Stimulated activated CD4-positive, alpha-beta T cell treated with anti-CD3 and anti-CD28 coated beads, Interleukin-4, amount 100 ng/mL, for 48 hours (primary cell): ENCODE data around the gene LST1.
"Not testable (repeated sequence)": the region's sequence is repeated elsewhere in the genome, so short reads cannot be mapped to it uniquely, and the experiment has no call there.

Experiments
- DNase-seq, 2 donors: peaks; one replicate each; pipeline ENCODE4 v3.0.0-alpha.2; 2020; ENCODE audit warnings: low read depth in 2 of 2

The LST1 gene

GRCh38 chr6:31580807-31581433 is 5.2 kb upstream of the LST1 start:
- DNase-seq, result peak; percentile 85 to 87

DNA sequence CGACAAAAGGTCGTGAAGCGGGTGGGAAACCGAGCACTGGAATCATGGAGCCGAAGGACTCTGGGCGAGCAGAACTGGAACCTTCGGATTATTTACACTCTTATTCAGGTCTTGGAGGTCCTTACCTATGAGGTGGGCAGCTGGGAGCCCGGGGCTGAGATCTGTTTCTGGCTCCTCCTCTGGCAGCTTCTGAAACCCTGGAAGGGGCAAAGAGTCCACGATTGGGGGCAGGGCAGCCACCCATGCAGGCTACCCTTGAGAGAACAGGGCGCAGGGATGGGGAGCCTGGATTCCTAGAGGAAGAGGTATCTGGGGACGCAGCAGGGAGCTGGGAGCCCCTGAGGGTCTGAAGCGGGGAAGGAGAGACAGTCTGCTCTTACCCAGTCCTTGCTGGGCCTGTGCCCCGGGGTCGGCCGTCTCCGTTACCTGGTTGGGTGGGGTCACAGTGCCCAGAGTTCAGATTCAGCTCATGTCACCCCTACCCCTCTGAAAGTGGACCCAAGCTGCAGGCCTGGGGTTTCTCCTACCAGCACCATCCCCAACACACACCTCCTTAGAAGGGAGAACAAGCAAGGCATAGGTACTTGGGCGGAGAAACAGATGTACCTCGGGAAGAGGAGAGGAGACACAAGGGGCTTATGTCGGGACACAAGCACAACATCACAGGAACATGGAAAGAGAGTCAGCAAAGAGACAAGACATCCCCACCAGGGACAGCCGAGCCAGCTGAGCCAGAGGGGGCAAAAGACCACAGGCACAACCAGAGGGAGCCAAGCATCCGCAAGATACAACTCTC is 4.4 kb upstream of the LST1 start:
- DNase-seq, result no peak

DNA sequence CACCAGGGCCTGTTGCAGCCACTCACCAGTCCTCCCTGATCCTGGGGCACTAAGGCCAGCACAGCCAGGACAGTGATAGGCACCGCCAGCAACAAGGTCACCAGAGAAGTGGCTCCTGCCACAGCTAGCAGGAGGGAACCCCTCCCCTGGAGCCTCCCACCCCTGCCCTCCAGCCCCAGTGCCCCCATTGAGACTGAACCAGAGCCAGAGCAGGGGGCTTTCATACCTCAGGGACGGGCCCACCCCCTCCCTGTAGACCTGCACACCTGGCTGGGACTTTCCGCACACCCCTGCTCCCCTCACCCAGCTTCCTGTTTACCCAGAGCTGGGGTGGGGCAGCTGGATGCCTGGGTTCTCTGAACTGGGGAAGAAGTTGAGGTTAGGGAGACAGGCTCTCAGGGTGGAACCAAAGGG is 3.8 kb upstream of the LST1 start, which contains the start of gene LTB:
TSS of gene LTB (minus strand) at position 195 of the 414 bp plus-strand sequence. CDS start at position 188, 7 bp downstream.
- no peak for DNase-seq

- no peak for DNase-seq
These were observed 586 bp upstream of the LST1 start for GRCh38 chr6:31585491-31585890.

GRCh38 chr6:31586599-31587281 is 663 bp downstream of the LST1 start:
- no peak for DNase-seq

- DNase-seq, result no peak
These were observed 2.0 kb downstream of the LST1 start for GRCh38 chr6:31587791-31588777.

DNA sequence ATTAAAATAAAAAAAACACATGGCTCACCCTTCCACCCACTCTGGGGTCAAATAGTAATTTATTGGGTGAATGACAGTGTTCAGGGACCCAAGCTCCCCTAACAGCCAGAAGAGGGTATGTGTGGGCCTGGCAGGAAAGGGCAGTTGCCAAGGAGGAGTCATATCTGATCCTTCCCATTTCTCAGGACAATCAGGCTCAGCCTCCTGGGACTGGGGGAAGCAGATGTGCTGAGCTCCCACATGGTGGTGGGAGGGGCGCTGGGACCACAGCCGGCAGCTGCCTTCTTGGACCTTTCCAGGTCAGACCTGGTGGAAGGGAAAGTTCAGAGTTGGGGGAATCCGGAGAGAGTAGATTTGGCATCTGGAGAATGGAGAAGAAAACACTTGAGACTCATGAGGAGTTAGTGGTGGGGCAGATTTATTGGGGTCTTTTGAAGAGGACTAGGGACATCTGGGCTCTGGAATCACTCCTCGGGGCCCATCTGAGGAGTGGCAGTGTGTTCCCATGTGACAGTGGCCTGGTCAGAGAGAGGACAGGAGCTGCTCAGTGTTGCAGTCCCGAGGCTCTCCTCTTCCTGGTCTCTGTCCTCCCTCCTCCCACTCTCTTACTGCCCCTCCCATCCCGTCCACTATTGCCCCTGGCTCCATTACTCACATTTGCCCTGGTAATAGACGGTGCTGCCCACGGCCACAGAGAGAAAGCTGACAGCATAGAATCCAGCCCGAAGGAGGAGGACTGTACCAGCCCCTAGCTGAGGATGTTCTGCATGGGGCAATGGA is 3.0 kb downstream of the LST1 start:
- no peak for DNase-seq

- not testable (repeated sequence) for DNase-seq
These were observed 4.6 kb downstream of the LST1 start for GRCh38 chr6:31590691-31591090.

DNA sequence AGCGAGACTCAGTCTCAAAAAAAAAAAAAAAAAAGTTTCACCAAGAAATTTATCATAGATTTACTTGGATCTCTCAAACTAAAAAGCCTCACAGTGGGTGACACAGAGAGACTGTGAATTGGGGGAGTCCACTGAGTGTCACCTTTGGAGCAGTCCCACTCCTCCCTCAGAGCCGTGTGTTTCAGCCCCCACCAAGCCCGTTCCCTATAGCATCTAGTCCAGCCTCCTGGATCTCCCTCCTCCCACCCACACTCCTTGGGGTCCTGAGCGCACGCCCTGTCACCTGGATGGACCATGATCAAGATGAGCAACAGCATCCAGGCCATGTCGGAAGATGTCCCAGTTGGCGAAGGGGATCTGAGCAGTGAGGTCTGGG is 6.3 kb downstream of the LST1 start:
- no peak for DNase-seq

DNA sequence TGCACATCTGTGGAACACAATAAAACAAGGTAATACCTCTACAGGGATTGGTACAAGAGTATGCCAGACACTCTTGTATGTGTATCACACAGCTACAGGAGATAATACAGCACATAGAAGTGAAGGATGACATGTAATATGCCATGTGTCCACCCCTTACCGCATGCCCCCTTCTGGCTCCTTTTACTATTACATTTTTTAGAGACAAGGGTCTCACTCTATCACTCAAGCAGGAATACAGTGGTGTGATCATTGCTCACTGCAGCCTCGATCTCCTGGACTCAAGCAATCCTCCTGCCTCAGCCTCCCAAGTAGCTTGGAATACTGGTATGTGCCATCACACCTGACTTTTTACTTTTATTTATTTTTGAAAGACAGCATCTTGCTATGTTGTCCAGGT is 10.9 kb downstream of the LST1 start:
- DNase-seq, result no peak

GRCh38 chr6:31607317-31607716 is 21.2 kb downstream of the LST1 start:
- DNase-seq, result no peak

- DNase-seq, result no peak
These were observed 23.7 kb downstream of the LST1 start for GRCh38 chr6:31609519-31610406.

- DNase-seq, result no peak
These were observed 24.9 kb downstream of the LST1 start for GRCh38 chr6:31610968-31611367.

DNA sequence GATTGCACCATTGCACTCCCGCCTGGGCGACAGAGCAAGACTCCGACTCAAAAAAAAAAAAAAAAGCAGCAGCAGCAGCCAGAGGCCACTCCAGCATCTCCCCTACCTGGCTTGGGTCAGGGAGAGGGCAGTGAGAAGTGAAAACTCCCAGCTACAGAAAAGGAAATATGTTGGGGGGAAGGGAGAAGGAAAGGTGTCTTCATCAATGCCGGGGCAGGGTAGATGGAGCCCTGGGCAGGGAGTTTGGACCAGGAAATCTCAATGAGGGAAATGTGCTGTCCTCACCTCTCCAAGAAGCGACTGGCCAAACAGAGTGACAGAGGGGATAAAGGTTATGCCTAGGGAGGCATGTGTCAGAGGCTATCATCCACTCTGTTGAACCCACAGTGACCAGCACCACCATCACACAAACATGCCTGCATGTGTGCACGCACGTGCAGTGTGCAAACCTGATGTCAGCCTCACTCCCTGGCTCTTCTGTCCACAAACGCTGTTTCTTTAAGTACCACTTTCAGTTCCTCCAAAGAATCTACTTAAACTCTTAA is 28.1 kb downstream of the LST1 start:
- no peak for DNase-seq

DNA sequence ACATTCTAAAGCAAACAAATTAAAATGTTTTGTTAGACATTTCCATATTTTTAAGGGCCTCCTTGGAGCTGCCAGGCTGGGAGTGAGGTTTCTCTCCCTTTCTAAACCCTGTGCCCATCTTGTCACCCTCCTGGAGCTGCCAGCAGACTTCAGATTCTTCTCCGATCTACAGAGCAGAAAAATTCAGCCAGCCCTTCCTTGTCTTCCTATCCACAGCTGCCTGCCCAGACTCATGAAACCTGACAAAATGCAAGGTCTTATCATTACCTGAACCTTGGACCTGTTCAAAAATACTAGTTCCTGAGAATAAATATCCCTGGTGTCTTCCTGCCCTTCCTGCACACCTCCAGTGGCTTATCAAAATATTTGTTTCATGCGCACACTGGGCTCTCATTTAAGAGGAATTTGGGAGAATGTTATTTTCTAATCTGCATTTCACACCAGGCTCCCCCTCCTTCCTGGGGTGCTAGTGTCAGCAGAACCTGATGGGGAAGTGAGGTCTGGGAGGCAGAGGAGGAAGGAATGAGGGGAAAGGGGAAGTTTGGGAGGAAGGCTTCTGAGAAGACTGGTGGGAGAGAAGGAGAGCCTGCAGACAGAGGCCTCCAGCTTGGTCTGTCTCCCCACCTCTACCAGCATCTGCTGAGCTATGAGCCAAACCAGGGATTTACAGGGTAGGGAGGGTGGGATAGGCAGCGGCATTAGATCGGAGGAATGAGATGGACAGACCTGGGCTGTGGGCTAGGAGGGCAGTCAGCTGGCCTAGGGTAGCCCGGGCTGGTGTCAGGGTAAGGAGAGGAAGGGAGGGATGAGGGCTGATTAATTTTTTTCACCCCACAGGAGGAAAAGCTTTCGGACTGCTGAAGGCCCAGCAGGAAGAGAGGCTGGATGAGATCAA is 28.9 kb downstream of the LST1 start, which contains the start of gene AIF1:
TSS of gene AIF1 (plus strand) at position 551 of the 895 bp plus-strand sequence. CDS start at position 647, 96 bp downstream.
- DNase-seq, result no peak

GRCh38 chr6:31615748-31616147 is 29.7 kb downstream of the LST1 start:
- DNase-seq, result no peak

DNA sequence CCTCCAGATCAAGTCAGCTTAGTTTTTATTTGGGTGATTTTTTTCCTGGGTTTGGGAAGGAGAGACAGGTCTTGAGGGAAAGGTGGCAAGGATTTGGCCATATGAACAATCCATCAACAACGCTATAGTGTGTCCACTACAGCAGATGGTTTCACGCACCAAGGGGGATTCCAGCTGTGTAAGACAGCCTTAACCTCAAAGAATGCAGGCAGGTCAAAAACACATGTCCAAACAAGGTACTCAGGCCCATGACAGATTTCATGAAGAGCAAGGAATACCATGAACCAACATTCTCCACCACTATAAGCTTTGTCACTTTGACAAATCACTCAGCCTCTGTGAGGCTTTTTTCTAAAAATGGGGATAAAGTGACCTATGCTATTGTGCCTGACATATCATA is 30.9 kb downstream of the LST1 start:
- DNase-seq, result no peak
